ENCODE results near the gene KDM1A. TPM values are rescaled to one million over a fixed set of nuclear protein-coding genes. Genes with fewer than 3 reads are reported as not detected.

Gene KDM1A
- total RNA-seq, 1 donor from 2014 or later = 108 TPM

DNA sequence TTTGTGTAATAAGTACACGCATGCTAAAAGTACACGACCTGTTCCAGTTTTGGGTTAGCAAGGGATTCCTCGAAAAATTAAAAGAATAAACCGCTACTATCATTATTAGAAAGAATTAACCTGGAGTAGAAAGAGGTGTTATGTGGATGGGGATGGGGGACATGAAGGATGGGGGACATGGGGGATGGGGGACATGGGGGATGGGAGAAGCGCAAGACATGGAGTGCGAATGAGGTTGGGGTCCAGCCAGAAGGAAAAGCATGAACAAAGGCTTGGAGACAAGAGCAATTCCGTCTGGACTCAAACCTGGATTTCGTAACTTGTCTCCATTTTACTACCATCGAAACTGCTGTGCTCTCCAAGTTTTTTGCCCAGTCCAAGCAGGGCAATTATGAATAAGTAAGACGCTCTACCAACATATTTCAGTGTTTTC, 591 bp upstream of the KDM1A start:
- DNase-seq = no peak

- DNase-seq = peak; percentile 66
Measured at GRCh38 chr1:23019863-23020625, 776 bp downstream of the KDM1A start.

GRCh38 chr1:23020706-23021405, 1.6 kb downstream of the KDM1A start:
- peak; percentile 9 for DNase-seq

GRCh38 chr1:23021834-23022233, 2.6 kb downstream of the KDM1A start:
- DNase-seq = no peak

- DNase-seq = no peak
Measured at GRCh38 chr1:23023174-23023845, 4.0 kb downstream of the KDM1A start.

DNA sequence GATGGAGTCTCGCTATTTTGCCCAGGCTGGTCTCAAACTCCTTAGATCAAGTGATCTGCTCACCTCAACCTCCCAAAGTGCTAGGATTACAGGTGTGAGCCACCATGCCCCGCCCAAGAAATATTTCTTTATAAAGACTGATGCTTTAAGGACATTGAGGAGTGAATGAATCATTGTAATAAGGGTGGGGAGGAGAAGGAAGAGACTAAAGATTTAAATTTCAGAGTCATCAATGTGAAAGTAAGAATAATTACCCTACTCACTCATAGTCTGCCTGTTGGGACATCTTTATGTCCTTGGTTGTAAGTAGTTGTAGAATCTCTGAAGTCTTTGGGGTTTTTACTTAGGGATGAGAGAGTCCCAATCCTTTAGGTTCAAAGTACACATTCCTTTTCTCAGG, 7.3 kb downstream of the KDM1A start:
- no peak for DNase-seq

GRCh38 chr1:23027352-23027907, 8.2 kb downstream of the KDM1A start:
- DNase-seq = no peak

GRCh38 chr1:23029337-23029736, 10.1 kb downstream of the KDM1A start:
- no peak for DNase-seq

DNA sequence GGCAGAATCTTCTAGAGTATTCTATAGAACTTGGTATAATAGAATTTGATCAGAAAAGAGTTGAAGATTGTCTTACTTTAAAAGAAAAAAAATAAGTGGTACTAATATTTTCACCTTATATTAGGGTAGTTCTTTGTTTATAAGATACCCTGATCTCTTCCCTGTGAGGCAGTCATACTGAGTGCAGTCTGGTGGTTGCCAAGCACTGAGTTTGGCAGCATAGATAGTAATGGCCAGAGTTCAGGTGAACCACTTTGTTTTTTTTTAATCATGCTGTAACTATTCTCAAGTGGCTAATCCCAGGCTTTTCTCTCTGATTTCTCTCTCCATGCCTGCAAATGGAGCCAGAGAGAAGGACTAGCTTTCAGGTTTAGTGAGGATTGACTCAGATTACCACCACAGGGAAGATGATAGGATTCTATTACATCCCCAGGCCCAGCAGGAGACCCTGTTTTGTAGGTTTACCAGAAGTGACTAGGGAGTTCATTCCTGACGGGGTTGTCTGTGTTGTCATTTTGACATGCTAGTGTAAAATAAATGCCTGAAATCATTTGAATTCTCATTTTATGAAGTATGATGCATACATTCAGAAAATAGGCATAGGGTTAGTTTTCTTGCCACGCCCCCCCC, 16.7 kb downstream of the KDM1A start:
- DNase-seq = no peak

DNA sequence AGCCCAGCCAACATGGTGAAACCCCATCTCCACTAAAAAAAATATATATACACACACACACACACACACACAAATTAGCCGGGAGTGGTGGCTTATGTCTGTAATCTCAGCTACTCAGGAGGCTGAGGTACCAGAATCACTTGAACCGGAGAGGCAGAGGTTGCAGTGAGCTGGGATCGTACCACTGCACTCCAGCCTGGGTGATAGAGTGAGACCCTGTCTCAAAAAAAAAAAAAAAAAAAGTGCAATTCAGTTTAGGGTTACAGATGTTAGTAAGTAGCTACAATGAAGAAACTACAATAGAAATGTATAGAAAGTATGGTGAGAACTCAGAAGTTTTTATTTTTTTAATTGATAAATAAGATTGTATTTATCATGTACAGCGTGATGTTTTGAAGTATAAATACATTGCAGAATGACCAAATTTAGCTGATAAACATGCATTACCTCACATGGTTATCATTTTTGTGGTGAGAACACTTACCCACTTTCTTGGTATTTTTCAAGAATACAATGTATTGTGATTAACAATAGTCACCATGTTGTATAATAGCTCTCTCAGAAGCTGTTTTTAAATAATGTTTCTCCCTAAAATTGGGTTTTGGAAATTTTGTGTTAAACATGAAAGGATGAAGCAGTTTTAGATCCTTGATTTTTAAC, 17.9 kb downstream of the KDM1A start:
- no peak for DNase-seq

GRCh38 chr1:23039308-23039826, 20.1 kb downstream of the KDM1A start:
- no peak for DNase-seq

- no peak for DNase-seq
Measured at GRCh38 chr1:23040509-23040908, 21.2 kb downstream of the KDM1A start.

DNA sequence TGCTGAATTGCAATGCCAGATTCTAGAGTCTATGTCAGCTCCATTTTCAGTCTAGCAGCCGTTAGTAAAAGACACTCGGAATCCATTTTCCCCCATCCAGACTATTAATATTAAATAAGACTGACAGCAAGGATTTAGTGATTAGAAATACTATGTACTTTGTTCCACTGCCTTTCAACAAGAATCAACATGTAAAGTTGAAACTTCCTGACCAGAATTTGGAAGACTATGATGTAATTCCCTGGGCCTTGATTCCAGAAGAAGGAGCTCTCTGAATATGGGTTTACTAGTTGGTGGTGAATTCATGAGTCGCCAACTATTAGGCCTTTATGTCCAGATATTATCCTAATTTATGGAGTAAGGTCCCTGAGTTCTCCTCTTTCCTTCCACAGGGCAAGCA, 24.8 kb downstream of the KDM1A start:
- no peak for DNase-seq

DNA sequence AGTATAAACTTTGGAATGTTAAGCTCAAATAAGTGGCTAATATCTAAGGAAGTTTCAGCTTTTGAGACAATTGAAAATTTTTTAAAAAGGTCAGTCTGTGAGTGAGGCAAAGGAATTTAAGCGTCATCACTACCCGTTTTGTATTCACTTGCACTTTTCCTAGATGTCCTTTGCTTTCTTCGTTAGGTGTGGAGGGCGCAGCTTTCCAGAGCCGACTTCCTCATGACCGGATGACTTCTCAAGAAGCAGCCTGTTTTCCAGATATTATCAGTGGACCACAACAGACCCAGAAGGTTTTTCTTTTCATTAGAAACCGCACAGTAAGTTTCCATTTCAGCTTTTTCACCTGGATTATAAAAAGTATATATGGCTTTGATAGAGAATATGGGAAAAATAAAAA, 30.9 kb downstream of the KDM1A start:
- peak; percentile 56 for DNase-seq

DNA sequence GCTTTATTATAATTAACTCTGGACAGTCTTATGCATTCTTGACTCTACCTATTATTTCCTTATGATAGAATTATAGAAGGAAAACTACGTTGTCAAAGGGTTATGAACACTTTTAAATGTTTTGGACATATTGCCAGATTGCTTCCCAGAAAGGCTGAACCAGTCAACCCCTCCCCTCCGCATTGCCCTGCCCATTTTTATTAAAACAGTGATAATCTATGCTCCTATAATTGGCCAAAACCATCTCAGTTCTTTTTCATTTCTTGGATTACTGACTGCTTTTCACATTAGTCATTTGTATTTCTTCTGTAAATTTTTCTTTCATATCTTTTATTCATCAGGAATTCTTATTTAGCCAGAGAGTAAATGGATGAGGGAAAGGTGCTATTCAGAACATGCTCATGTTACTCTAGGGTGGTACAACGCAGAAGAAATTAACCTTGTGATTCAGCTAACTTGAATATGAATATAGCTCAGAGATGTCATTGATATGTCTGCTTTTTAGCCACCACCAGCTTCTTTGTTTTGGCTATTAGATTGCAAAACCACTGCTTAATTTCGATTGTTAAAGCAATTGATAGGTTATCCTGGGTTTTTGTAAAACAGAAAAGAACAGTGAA, 32.1 kb downstream of the KDM1A start:
- DNase-seq = no peak

DNA sequence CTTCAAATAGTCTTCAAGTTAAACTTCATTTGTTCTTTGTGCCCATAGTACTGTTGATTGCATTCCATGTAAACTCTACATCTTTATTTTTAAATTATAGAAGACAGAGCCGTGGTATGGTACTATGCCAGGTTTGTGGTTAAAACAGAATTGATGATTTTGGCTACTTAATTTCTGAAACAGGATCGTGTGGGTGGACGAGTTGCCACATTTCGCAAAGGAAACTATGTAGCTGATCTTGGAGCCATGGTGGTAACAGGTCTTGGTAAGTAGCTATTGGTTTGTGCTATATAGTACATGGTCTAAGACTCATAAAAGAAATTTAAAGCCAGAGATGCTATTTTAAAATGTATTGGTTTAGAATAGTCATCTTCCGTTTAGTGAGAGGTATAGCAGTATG, 38.0 kb downstream of the KDM1A start:
- no peak for DNase-seq

DNA sequence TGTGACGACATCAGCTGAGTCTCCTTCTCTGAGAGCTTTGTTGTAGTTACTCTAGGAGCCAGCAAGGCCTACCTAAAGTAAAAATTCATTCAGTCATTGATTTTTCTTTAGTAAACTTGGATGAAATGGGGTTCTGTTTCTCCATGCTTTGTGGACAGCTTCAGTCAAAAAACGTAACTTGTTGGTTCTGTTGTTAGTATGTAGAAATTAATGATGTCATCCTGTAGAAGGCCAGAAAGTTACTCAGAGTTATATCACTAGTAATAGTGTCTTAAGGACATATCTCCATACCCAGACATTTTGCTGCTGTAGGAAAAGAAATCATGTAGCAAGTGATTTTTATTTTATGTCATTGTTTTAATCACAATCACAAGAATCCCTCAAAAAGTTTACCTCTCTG, 43.0 kb downstream of the KDM1A start:
- no peak for DNase-seq

- DNase-seq = no peak
Measured at GRCh38 chr1:23065385-23065784, 46.1 kb downstream of the KDM1A start.

- no peak for DNase-seq
Measured at GRCh38 chr1:23066075-23066474, 46.8 kb downstream of the KDM1A start.

GRCh38 chr1:23069149-23069548, 49.9 kb downstream of the KDM1A start:
- no peak for DNase-seq

DNA sequence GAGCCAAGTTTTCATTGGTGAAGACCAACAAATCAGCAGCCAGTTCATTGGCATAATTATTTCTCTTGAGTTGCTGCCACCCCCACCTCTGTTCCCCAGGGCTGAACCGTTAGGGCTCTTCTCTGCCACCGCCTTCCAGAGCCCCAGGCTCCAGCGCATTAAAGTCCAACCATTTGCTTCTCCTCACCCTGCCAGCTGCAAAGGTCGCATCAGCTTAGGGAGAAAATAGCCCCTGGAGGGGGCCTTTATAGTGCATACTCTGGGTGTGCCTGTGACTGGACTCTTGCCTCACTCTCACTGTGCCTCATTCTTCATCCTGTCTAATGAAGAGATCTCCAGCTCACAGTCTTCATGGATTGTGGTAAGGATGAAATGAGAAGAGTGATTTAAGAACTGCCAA, 50.4 kb downstream of the KDM1A start:
- no peak for DNase-seq

GRCh38 chr1:23074012-23074411, 54.7 kb downstream of the KDM1A start:
- no peak for DNase-seq
